ENCODE data around the gene TMEM33.

- peak; percentile 52 for TF ChIP-seq CTCF (IDR thresholded peaks at IDR 0.05; ENCODE audit: insufficient read depth, low read length)
- no peak for TF ChIP-seq REST (IDR thresholded peaks at IDR 0.05; ENCODE audit: insufficient replicate concordance, low read depth)
- no peak for TF ChIP-seq POLR2AphosphoS5 (IDR thresholded peaks at IDR 0.05; ENCODE audit: low read depth)
- TF ChIP-seq GABPA (IDR thresholded peaks at IDR 0.05; ENCODE audit: low read depth), result no peak
Measured at GRCh38 chr4:41887821-41888686, 47.2 kb upstream of the TMEM33 start.

Measured in HL-60 (cell line).